HG02610 (cell line): ENCODE data around the gene PATL2.
"Not testable (repeated sequence)": the region's sequence is repeated elsewhere in the genome, so short reads cannot be mapped to it uniquely, and the experiment has no call there.

ENCODE experiments used
- ATAC-seq: cut with Tn5 transposase; IDR thresholded peaks from one replicate; pipeline ENCODE4 v1.9.1; 2021; ENCODE audit warnings: mild to moderate bottlenecking, moderate library complexity; ENCODE audit not compliant: unreplicated experiment

PATL2 gene

GRCh38 chr15:44654858-44655257 lies 56.3 kb downstream of the PATL2 start:
- ATAC-seq = no peak

GRCh38 chr15:44647637-44648036 lies 63.5 kb downstream of the PATL2 start:
- ATAC-seq = no peak

- no peak for ATAC-seq
These were observed 64.1 kb downstream of the PATL2 start for GRCh38 chr15:44647036-44647435.

- ATAC-seq = no peak
These were observed 64.7 kb downstream of the PATL2 start for GRCh38 chr15:44646460-44646859.

- no peak for ATAC-seq
These were observed 69.5 kb downstream of the PATL2 start for GRCh38 chr15:44641651-44642050.

GRCh38 chr15:44636976-44637375 lies 74.1 kb downstream of the PATL2 start:
- ATAC-seq = no peak

GRCh38 chr15:44633603-44634002 lies 77.5 kb downstream of the PATL2 start:
- ATAC-seq = no peak

GRCh38 chr15:44625286-44625685 lies 85.8 kb downstream of the PATL2 start:
- not testable (repeated sequence) for ATAC-seq

- no peak for ATAC-seq
These were observed 87.9 kb downstream of the PATL2 start for GRCh38 chr15:44623178-44623577.

- no peak for ATAC-seq
These were observed 91.0 kb downstream of the PATL2 start for GRCh38 chr15:44620081-44620480.

- ATAC-seq = no peak
These were observed 94.1 kb downstream of the PATL2 start for GRCh38 chr15:44616974-44617373.
